H9 (cell line): Measurements from ENCODE around the gene TNFRSF18. TPM values are rescaled to one million over a fixed set of nuclear protein-coding genes. Genes with fewer than 3 reads are reported as not detected.

Experiments
- DNase-seq: peaks from one replicate; pipeline ENCODE4 v3.0.0-alpha.2; 2017
- H2AFZ ChIP-seq: one replicate; pipeline ENCODE4 v1.6.1; 2013; ENCODE audit warnings: mild to moderate bottlenecking, low read length, control low read depth, moderate library complexity
- H2AK5ac ChIP-seq: 2 replicates; pipeline ENCODE4 v1.6.1; 2013; ENCODE audit warnings: low read length, control low read depth, mixed read lengths; ENCODE audit not compliant: insufficient read length
- H2BK120ac ChIP-seq: one replicate; pipeline ENCODE4 v1.6.1; 2013; ENCODE audit warnings: low read depth, mild to moderate bottlenecking, low read length, control low read depth, inconsistent platforms; ENCODE audit not compliant: poor library complexity, severe bottlenecking
- H2BK12ac ChIP-seq: 2 replicates; pipeline ENCODE4 v1.6.1; 2013; ENCODE audit warnings: low read length, control low read depth, mixed read lengths, low read depth; ENCODE audit not compliant: insufficient read length
- H2BK15ac ChIP-seq: 2 replicates; pipeline ENCODE4 v1.6.1; 2013; ENCODE audit warnings: low read depth, low read length, control low read depth
- H2BK20ac ChIP-seq: one replicate; pipeline ENCODE4 v1.6.1; 2013; ENCODE audit warnings: low read depth, mild to moderate bottlenecking, low read length, control low read depth, inconsistent platforms; ENCODE audit not compliant: poor library complexity, severe bottlenecking
- H2BK5ac ChIP-seq: 2 replicates; pipeline ENCODE4 v1.6.1; 2013; ENCODE audit warnings: low read length, control low read depth, mixed read lengths; ENCODE audit not compliant: insufficient read length
- H3K14ac ChIP-seq: 2 replicates; pipeline ENCODE4 v1.6.1; 2013; ENCODE audit warnings: low read length, control low read depth; ENCODE audit not compliant: insufficient read depth
- H3K18ac ChIP-seq: 2 replicates; pipeline ENCODE4 v1.6.1; 2013; ENCODE audit warnings: low read depth, mild to moderate bottlenecking, mixed read lengths, low read length, control low read depth; ENCODE audit not compliant: insufficient read length
- H3K23ac ChIP-seq: 2 replicates; pipeline ENCODE4 v1.6.1; 2013; ENCODE audit warnings: low read length, control low read depth, mixed read lengths, low read depth; ENCODE audit not compliant: insufficient read length
- H3K23me2 ChIP-seq: 2 replicates; pipeline ENCODE4 v1.6.1; 2013; ENCODE audit warnings: low read depth, mild to moderate bottlenecking, mixed read lengths, low read length, control low read depth; ENCODE audit not compliant: insufficient read length, poor library complexity, severe bottlenecking
- H3K27ac ChIP-seq: 2 replicates; pipeline ENCODE4 v1.5.1; 2013; ENCODE audit warnings: low read length, control low read depth, mixed read lengths, low read depth; ENCODE audit not compliant: insufficient read length
- H3K27me3 ChIP-seq: 2 replicates; pipeline ENCODE4 v1.6.1; 2013; ENCODE audit warnings: low read length, control low read depth, inconsistent platforms; ENCODE audit not compliant: insufficient read depth
- H3K4ac ChIP-seq: 2 replicates; pipeline ENCODE4 v1.6.1; 2013; ENCODE audit warnings: low read depth, mild to moderate bottlenecking, control low read depth, inconsistent platforms, low read length, moderate library complexity
- H3K4me1 ChIP-seq: 2 replicates; pipeline ENCODE4 v1.6.1; 2013; ENCODE audit warnings: low read length, control low read depth, inconsistent platforms; ENCODE audit not compliant: insufficient read depth
- H3K4me2 ChIP-seq: 2 replicates; pipeline ENCODE4 v1.6.1; 2013; ENCODE audit warnings: low read length, control low read depth, mixed read lengths; ENCODE audit not compliant: insufficient read length, insufficient read depth
- H3K56ac ChIP-seq: 2 replicates; pipeline ENCODE4 v1.6.1; 2013; ENCODE audit warnings: low read depth, mild to moderate bottlenecking, mixed read lengths, low read length, control low read depth; ENCODE audit not compliant: insufficient read length
- H3K79me1 ChIP-seq: 2 replicates; pipeline ENCODE4 v1.6.1; 2013; ENCODE audit warnings: low read depth, mild to moderate bottlenecking, moderate library complexity, low read length, control low read depth, inconsistent platforms; ENCODE audit not compliant: insufficient read depth, poor library complexity, severe bottlenecking
- H3K79me2 ChIP-seq: 2 replicates; pipeline ENCODE4 v1.6.1; 2013; ENCODE audit warnings: low read length, control low read depth, inconsistent platforms; ENCODE audit not compliant: insufficient read depth
- H3K9ac ChIP-seq: 2 replicates; pipeline ENCODE4 v1.6.1; 2013; ENCODE audit warnings: low read length, control low read depth, mixed read lengths; ENCODE audit not compliant: insufficient read length; ENCODE audit errors: extremely low read depth
- H3K9me3 ChIP-seq: one replicate; pipeline ENCODE4 v1.6.1; 2013; ENCODE audit warnings: low read depth, low read length, inconsistent platforms; ENCODE audit not compliant: control insufficient read depth
- H3T11ph ChIP-seq: one replicate; pipeline ENCODE4 v1.6.1; 2013; ENCODE audit warnings: mild to moderate bottlenecking, low read length, control low read depth, inconsistent platforms
- H4K20me1 ChIP-seq: one replicate; pipeline ENCODE4 v1.6.1; 2013; ENCODE audit not compliant: control insufficient read depth, insufficient read length, insufficient read depth
- H4K5ac ChIP-seq: 2 replicates; pipeline ENCODE4 v1.6.1; 2013; ENCODE audit warnings: low read depth, mild to moderate bottlenecking, mixed read lengths, low read length, control low read depth; ENCODE audit not compliant: insufficient read length
- H4K8ac ChIP-seq: replicated peaks from 2 replicates; pipeline ENCODE4 v1.6.1; 2013; ENCODE audit warnings: low read length, control low read depth, mixed read lengths, low read depth; ENCODE audit not compliant: insufficient read length
- H4K91ac ChIP-seq: 2 replicates; pipeline ENCODE4 v1.6.1; 2013; ENCODE audit warnings: low read depth, mild to moderate bottlenecking, moderate library complexity, mixed read lengths, low read length, control low read depth; ENCODE audit not compliant: insufficient read length
- H3K27ac Mint-ChIP-seq, 3 experiments: 2 replicates in 2 of 3; 3 replicates in 1 of 3; pipeline ENCODE4 v1.8.0; 2020 to 2021; ENCODE audit warnings: mixed read lengths in 3 of 3, mild to moderate bottlenecking in 1 of 3, moderate library complexity in 1 of 3
- H3K27me3 Mint-ChIP-seq: 2 replicates; pipeline ENCODE4 v1.8.0; 2021; ENCODE audit warnings: low read depth, mild to moderate bottlenecking, moderate library complexity, mixed read lengths
- H3K36me3 Mint-ChIP-seq, 3 experiments: 2 replicates in 2 of 3; 3 replicates in 1 of 3; pipeline ENCODE4 v1.8.0; 2020 to 2021; ENCODE audit warnings: low read depth in 3 of 3, mixed read lengths in 3 of 3; ENCODE audit not compliant: insufficient read depth in 1 of 3
- H3K4me1 Mint-ChIP-seq, 2 experiments: 2 replicates each; pipeline ENCODE4 v1.8.0; 2020; ENCODE audit warnings: mixed read lengths in 2 of 2
- H3K4me3 Mint-ChIP-seq, 2 experiments: 2 replicates in 1 of 2; 3 replicates in 1 of 2; pipeline ENCODE4 v1.8.0; 2020 to 2021; ENCODE audit warnings: mild to moderate bottlenecking in 2 of 2, mixed read lengths in 2 of 2, moderate library complexity in 1 of 2
- H3K9me3 Mint-ChIP-seq, 2 experiments: 2 replicates in 1 of 2; 3 replicates in 1 of 2; pipeline ENCODE4 v1.8.0; 2020; ENCODE audit warnings: mild to moderate bottlenecking in 2 of 2, mixed read lengths in 2 of 2, moderate library complexity in 1 of 2
- CTCF ChIP-seq: fragments of 200-600 bp; sonication (generic); conservative IDR thresholded peaks from 3 replicates; pipeline ENCODE4 v1.8.0; 2021; ENCODE audit warnings: antibody characterized with exemption, mild to moderate bottlenecking
- WGBS: extraction: QIAGEN DNeasy Blood & Tissue Kit; methylation state at CpG from one replicate; pipeline ENCODE4 v1.1.7; 2013; ENCODE audit warnings: missing lambda C conversion rate, low lambda C conversion rate, mixed read lengths; ENCODE audit not compliant: insufficient read length; ENCODE audit errors: extremely low coverage; 5-methylcytosine and 5-hydroxymethylcytosine counted together
- total RNA-seq: library from RNA; stranded (reverse); gene quantifications from 2 replicates; pipeline ENCODE4 v1.2.1, GENCODE V29; 2021

The TNFRSF18 gene
- total RNA-seq, 1 experiment from 2014 or later, result 2.0 TPM

- H3K56ac ChIP-seq, result no peak overlapping the region
- no peaks in the 10 kb centered on the region; the same call in 1 of the 2 replicates for H3K4me1 ChIP-seq
- H3K9me3 ChIP-seq, result no peaks in the 10 kb centered on the region
- no peaks in the 10 kb centered on the region for H3K27me3 ChIP-seq
- H2BK12ac ChIP-seq, result no peak overlapping the region
- Mint-ChIP-seq H3K27ac (no peak overlapping the region), H3K36me3 (peaks cover 0 to 9% (median 0%) of the 10 kb centered on the region in 3 experiments; a peak in 3 of 7 replicates), H3K27me3 (peaks cover 3% of the 10 kb centered on the region), H3K4me1 (peaks cover 18 to 33% of the 10 kb centered on the region in 2 experiments), H3K4me3 (peak overlapping the region in 1 of 2 experiments; percentile 48; a peak in 2 of 5 replicates), H3K9me3 (no peaks in the 10 kb centered on the region)
- no peak overlapping the region for H3T11ph ChIP-seq
- no peak overlapping the region for H2BK120ac ChIP-seq
- no peak overlapping the region for H2BK15ac ChIP-seq
- H3K14ac ChIP-seq, result peak overlapping the region; percentile 60; the same call in 1 of the 2 replicates
- no peak for TF ChIP-seq CTCF
- H3K23ac ChIP-seq, result no peak overlapping the region
- peaks cover 3% of the 10 kb centered on the region for H3K23me2 ChIP-seq
- H3K79me2 ChIP-seq, result no peaks in the 10 kb centered on the region
- H3K79me1 ChIP-seq, result no peaks in the 10 kb centered on the region
- no peak overlapping the region for H4K91ac ChIP-seq
- H3K27ac ChIP-seq, result no peak overlapping the region
- H2BK5ac ChIP-seq, result no peak overlapping the region
- no peak overlapping the region for H4K5ac ChIP-seq
- no peak overlapping the region for H3K18ac ChIP-seq
- no peak for DNase-seq
- no peak overlapping the region for H2BK20ac ChIP-seq
- no peaks in the 10 kb centered on the region for H4K20me1 ChIP-seq
- no peak overlapping the region for H2AFZ ChIP-seq
- no peak overlapping the region for H3K4ac ChIP-seq
- H2AK5ac ChIP-seq, result no peak overlapping the region
- no CpG with 5 or more reads among the region's 12 CpGs for whole genome bisulfite sequencing
- no peak overlapping the region for H4K8ac ChIP-seq
- no peak overlapping the region for H3K4me2 ChIP-seq
- no peak overlapping the region for H3K9ac ChIP-seq
These were observed 40.9 kb downstream of the TNFRSF18 start for GRCh38 chr1:1165485-1165884.
